C4-2B (cell line): ENCODE results near the gene MST1.

Experiments used
- ZFX ChIP-seq: fragments of 450-650 bp; IDR thresholded peaks from 2 replicates; pipeline ENCODE4 v1.6.1; 2017
- TF ChIP-seq, protein P1 (sequence below): fragments of 450-650 bp; conservative IDR thresholded peaks from 2 replicates; pipeline ENCODE4 v1.5.1; 2017; ENCODE audit warnings: mild to moderate bottlenecking

DNA sequence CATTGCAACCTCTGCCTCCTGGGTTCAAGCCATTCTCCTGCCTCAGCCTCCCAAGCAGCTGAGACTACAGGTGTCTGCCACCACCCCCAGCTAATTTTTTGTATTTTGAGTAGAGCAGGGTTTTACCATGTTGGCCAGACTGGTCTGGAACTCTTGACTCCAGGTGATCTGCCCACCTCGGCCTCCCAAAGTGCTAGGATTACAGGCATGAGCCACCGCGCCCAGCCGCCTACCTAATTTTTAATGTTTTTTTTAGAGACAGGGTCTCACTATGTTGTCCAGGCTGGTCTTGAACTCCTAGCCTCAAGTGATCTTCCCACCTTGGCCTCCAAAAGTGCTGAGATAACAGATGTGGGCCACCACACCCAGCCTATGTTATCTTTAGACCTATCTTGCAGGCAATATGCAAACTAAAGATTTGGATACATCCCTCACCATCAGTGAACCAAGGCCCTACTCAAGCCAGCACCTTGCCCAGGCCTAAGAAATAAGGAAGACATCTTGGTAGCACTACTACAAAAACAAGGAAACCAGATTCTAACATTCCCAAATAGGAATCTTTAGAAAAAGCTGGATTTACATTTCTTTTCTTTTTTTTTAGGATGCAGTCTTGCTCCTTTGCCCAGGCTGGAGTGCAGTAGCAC is 40.8 kb upstream of the MST1 start:
- TF ChIP-seq, protein P1, sequence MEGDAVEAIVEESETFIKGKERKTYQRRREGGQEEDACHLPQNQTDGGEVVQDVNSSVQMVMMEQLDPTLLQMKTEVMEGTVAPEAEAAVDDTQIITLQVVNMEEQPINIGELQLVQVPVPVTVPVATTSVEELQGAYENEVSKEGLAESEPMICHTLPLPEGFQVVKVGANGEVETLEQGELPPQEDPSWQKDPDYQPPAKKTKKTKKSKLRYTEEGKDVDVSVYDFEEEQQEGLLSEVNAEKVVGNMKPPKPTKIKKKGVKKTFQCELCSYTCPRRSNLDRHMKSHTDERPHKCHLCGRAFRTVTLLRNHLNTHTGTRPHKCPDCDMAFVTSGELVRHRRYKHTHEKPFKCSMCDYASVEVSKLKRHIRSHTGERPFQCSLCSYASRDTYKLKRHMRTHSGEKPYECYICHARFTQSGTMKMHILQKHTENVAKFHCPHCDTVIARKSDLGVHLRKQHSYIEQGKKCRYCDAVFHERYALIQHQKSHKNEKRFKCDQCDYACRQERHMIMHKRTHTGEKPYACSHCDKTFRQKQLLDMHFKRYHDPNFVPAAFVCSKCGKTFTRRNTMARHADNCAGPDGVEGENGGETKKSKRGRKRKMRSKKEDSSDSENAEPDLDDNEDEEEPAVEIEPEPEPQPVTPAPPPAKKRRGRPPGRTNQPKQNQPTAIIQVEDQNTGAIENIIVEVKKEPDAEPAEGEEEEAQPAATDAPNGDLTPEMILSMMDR = no peak
- TF ChIP-seq ZFX = no peak
